ENCODE measurements around the gene CDH13. TPM values are rescaled to one million over a fixed set of nuclear protein-coding genes. Genes with fewer than 3 reads are reported as not detected.

Gene CDH13
- total RNA-seq, 1 donor from 2014 or later = 2.3 TPM

- Mint-ChIP-seq H3K4me3 (ENCODE audit: unreplicated experiment) (no peak overlapping the region), H3K27me3 (ENCODE audit: unreplicated experiment) (no peaks in the 10 kb centered on the region), H3K9me3 (ENCODE audit: unreplicated experiment) (no peaks in the 10 kb centered on the region), H3K36me3 (ENCODE audit: low read depth, unreplicated experiment) (no peaks in the 10 kb centered on the region), H3K27ac (ENCODE audit: unreplicated experiment) (no peak overlapping the region), H3K4me1 (ENCODE audit: unreplicated experiment) (no peaks in the 10 kb centered on the region)
- no peak for TF ChIP-seq CTCF (IDR thresholded peaks at IDR 0.05; ENCODE audit: unreplicated experiment)
- DNase-seq (ENCODE audit: low spot score) = no peak
Measured at GRCh38 chr16:83136924-83137323, 510.2 kb downstream of the CDH13 start.

- Mint-ChIP-seq H3K4me1 (ENCODE audit: unreplicated experiment) (no peaks in the 10 kb centered on the region), H3K36me3 (ENCODE audit: low read depth, unreplicated experiment) (no peaks in the 10 kb centered on the region), H3K27ac (ENCODE audit: unreplicated experiment) (no peak overlapping the region), H3K27me3 (ENCODE audit: unreplicated experiment) (no peaks in the 10 kb centered on the region), H3K4me3 (ENCODE audit: unreplicated experiment) (no peak overlapping the region), H3K9me3 (ENCODE audit: unreplicated experiment) (no peaks in the 10 kb centered on the region)
- DNase-seq (ENCODE audit: low spot score) = no peak
- no peak for TF ChIP-seq CTCF (IDR thresholded peaks at IDR 0.05; ENCODE audit: unreplicated experiment)
Measured at GRCh38 chr16:83137326-83137781, 510.6 kb downstream of the CDH13 start.

- Mint-ChIP-seq H3K36me3 (ENCODE audit: low read depth, unreplicated experiment) (no peaks in the 10 kb centered on the region), H3K9me3 (ENCODE audit: unreplicated experiment) (no peaks in the 10 kb centered on the region)
Measured at GRCh38 chr16:83137894-83138293, 511.1 kb downstream of the CDH13 start.

GRCh38 chr16:83138512-83138911, 511.7 kb downstream of the CDH13 start:
- Mint-ChIP-seq H3K9me3 (ENCODE audit: unreplicated experiment) (no peaks in the 10 kb centered on the region), H3K27ac (ENCODE audit: unreplicated experiment) (no peak overlapping the region), H3K36me3 (ENCODE audit: low read depth, unreplicated experiment) (no peaks in the 10 kb centered on the region), H3K27me3 (ENCODE audit: unreplicated experiment) (no peaks in the 10 kb centered on the region), H3K4me3 (ENCODE audit: unreplicated experiment) (no peak overlapping the region), H3K4me1 (ENCODE audit: unreplicated experiment) (no peaks in the 10 kb centered on the region)
- no peak for DNase-seq (ENCODE audit: low spot score)
- TF ChIP-seq CTCF (IDR thresholded peaks at IDR 0.05; ENCODE audit: unreplicated experiment) = no peak

More at GRCh38 chr16:83137894-83138293, 511.1 kb downstream of the CDH13 start:
- Mint-ChIP-seq H3K4me1 (ENCODE audit: unreplicated experiment) (no peaks in the 10 kb centered on the region), H3K4me3 (ENCODE audit: unreplicated experiment) (no peak overlapping the region), H3K27me3 (ENCODE audit: unreplicated experiment) (no peaks in the 10 kb centered on the region), H3K27ac (ENCODE audit: unreplicated experiment) (no peak overlapping the region)
- no peak for TF ChIP-seq CTCF (IDR thresholded peaks at IDR 0.05; ENCODE audit: unreplicated experiment)
- DNase-seq (ENCODE audit: low spot score) = no peak

- H3K9me3 Mint-ChIP-seq (ENCODE audit: unreplicated experiment) = no peaks in the 10 kb centered on the region
- no peak for DNase-seq (ENCODE audit: low spot score)
- no peak for TF ChIP-seq CTCF (IDR thresholded peaks at IDR 0.05; ENCODE audit: unreplicated experiment)
- H3K27me3 Mint-ChIP-seq (ENCODE audit: unreplicated experiment) = no peaks in the 10 kb centered on the region
- H3K4me1 Mint-ChIP-seq (ENCODE audit: unreplicated experiment) = no peaks in the 10 kb centered on the region
- H3K36me3 Mint-ChIP-seq (ENCODE audit: low read depth, unreplicated experiment) = no peaks in the 10 kb centered on the region
- no peak overlapping the region for H3K4me3 Mint-ChIP-seq (ENCODE audit: unreplicated experiment)
- no peak overlapping the region for H3K27ac Mint-ChIP-seq (ENCODE audit: unreplicated experiment)
Measured at GRCh38 chr16:83138976-83139690, 512.4 kb downstream of the CDH13 start.

All from endothelial cell (in vitro differentiated cells).